ENCODE results near the gene RTN1. TPM values are rescaled to one million over a fixed set of nuclear protein-coding genes. Genes with fewer than 3 reads are reported as not detected.

RTN1 gene
- total RNA-seq, 1 donor: 0.43 TPM

GRCh38 chr14:59828276-59828675 is 42.3 kb downstream of the RTN1 start:
- no peak for DNase-seq (ENCODE audit: low read depth)
- H3K4me3 ChIP-seq (ENCODE audit: low read depth, low read length): no peak overlapping the region
- no peak for TF ChIP-seq CTCF (IDR thresholded peaks at IDR 0.05; ENCODE audit: insufficient read depth, low read depth, low read length)

- no peak overlapping the region for H3K4me3 ChIP-seq (ENCODE audit: low read depth, low read length)
- no peak for DNase-seq (ENCODE audit: low read depth)
- no peak for TF ChIP-seq CTCF (IDR thresholded peaks at IDR 0.05; ENCODE audit: insufficient read depth, low read depth, low read length)
These were observed 43.2 kb downstream of the RTN1 start for GRCh38 chr14:59827401-59827800.

- no peak for TF ChIP-seq CTCF (IDR thresholded peaks at IDR 0.05; ENCODE audit: insufficient read depth, low read depth, low read length)
- H3K4me3 ChIP-seq (ENCODE audit: low read depth, low read length): no peak overlapping the region
These were observed 44.4 kb downstream of the RTN1 start for GRCh38 chr14:59826150-59826549.

GRCh38 chr14:59823179-59823578 is 47.4 kb downstream of the RTN1 start:
- no peak for TF ChIP-seq CTCF (IDR thresholded peaks at IDR 0.05; ENCODE audit: insufficient read depth, low read depth, low read length)
- H3K4me3 ChIP-seq (ENCODE audit: low read depth, low read length): no peak overlapping the region
- no peak for DNase-seq (ENCODE audit: low read depth)

More at GRCh38 chr14:59826150-59826549, 44.4 kb downstream of the RTN1 start:
- DNase-seq (ENCODE audit: low read depth): no peak

GRCh38 chr14:59819446-59820088 is 51.0 kb downstream of the RTN1 start:
- TF ChIP-seq CTCF (IDR thresholded peaks at IDR 0.05; ENCODE audit: insufficient read depth, low read depth, low read length): no peak
- no peak overlapping the region for H3K4me3 ChIP-seq (ENCODE audit: low read depth, low read length)
- no peak for DNase-seq (ENCODE audit: low read depth)

- TF ChIP-seq CTCF (IDR thresholded peaks at IDR 0.05; ENCODE audit: insufficient read depth, low read depth, low read length): no peak
- no peak for DNase-seq (ENCODE audit: low read depth)
- no peak overlapping the region for H3K4me3 ChIP-seq (ENCODE audit: low read depth, low read length)
These were observed 53.6 kb downstream of the RTN1 start for GRCh38 chr14:59816941-59817340.

- no peak overlapping the region for H3K4me3 ChIP-seq (ENCODE audit: low read depth, low read length)
- DNase-seq (ENCODE audit: low read depth): no peak
- no peak for TF ChIP-seq CTCF (IDR thresholded peaks at IDR 0.05; ENCODE audit: insufficient read depth, low read depth, low read length)
These were observed 55.6 kb downstream of the RTN1 start for GRCh38 chr14:59814988-59815387.
